IMR-90 (cell line): ENCODE measurements around the gene TAF1. TPM values are rescaled to one million over a fixed set of nuclear protein-coding genes. Genes with fewer than 3 reads are reported as not detected.
"Not testable (repeated sequence)": the region's sequence is repeated elsewhere in the genome, so short reads cannot be mapped to it uniquely, and the experiment has no call there.

Source experiments
- ATAC-seq: fragments of 200-7000 bp; cut with Tn5 transposase; 2 replicates; pipeline ENCODE4 v1.9.1; 2020; ENCODE audit warnings: low read depth, mild to moderate bottlenecking, moderate library complexity
- BruUV-seq: library from RNA; stranded (reverse); fragments of 400-500 nt; replicated peaks from 2 replicates; lab custom pipeline; 2021; lab: Mats Ljungman, UMichigan
- CTCF ChIA-PET: fragments of 300-600 bp; formaldehyde crosslinking; extraction: SDS; loops from one replicate; lab custom pipeline; 2021; ENCODE audit warnings: antibody characterized with exemption; lab: Yijun Ruan, JAX
- POLR2A ChIA-PET: fragments of 300-600 bp; sonication (Branson Sonifier 250); formaldehyde crosslinking; loops from one replicate; lab custom pipeline; 2022; ENCODE audit warnings: antibody characterized with exemption; ENCODE audit not compliant: unreplicated experiment; lab: Charles Lee
- DNase-seq: peaks from one replicate; pipeline ENCODE4 v3.0.0; 2013
- H2AFZ ChIP-seq: replicated peaks from 2 replicates; pipeline ENCODE3; 2013; ENCODE audit warnings: low read length, mild to moderate bottlenecking; ENCODE audit not compliant: poor library complexity
- H2AK5ac ChIP-seq: 2 replicates; pipeline ENCODE4 v1.6.1; 2013; ENCODE audit warnings: low read depth, low read length, inconsistent platforms
- H2AK9ac ChIP-seq: replicated peaks from 2 replicates; pipeline ENCODE3; 2013; ENCODE audit warnings: mild to moderate bottlenecking, low read depth, low read length, moderate library complexity; ENCODE audit not compliant: poor library complexity
- H2BK120ac ChIP-seq: 2 replicates; pipeline ENCODE4 v1.6.1; 2013; ENCODE audit warnings: low read depth, low read length, inconsistent platforms
- H2BK15ac ChIP-seq: 3 replicates; pipeline ENCODE4 v1.6.1; 2013; ENCODE audit warnings: low read depth, low read length, inconsistent platforms
- H2BK20ac ChIP-seq: 2 replicates; pipeline ENCODE4 v1.6.1; 2013; ENCODE audit warnings: low read depth, mild to moderate bottlenecking, inconsistent platforms, low read length, moderate library complexity
- H2BK5ac ChIP-seq: 2 replicates; pipeline ENCODE4 v1.6.1; 2013; ENCODE audit warnings: mild to moderate bottlenecking, low read depth, low read length, inconsistent platforms; ENCODE audit not compliant: poor library complexity, severe bottlenecking
- H3K14ac ChIP-seq: replicated peaks from 2 replicates; pipeline ENCODE4 v1.6.1; 2013; ENCODE audit warnings: low read depth, low read length, inconsistent platforms
- H3K18ac ChIP-seq: 2 replicates; pipeline ENCODE4 v1.6.1; 2013; ENCODE audit warnings: low read depth, low read length, control low read depth
- H3K23ac ChIP-seq: 2 replicates; pipeline ENCODE4 v1.6.1; 2013; ENCODE audit warnings: low read depth, low read length, inconsistent platforms
- H3K27ac ChIP-seq: 2 replicates; pipeline ENCODE4 v1.5.1; 2013; ENCODE audit warnings: mild to moderate bottlenecking, control low read depth, low read length; ENCODE audit not compliant: insufficient read depth
- H3K27me3 ChIP-seq: 2 replicates; pipeline ENCODE4 v1.6.1; 2013; ENCODE audit warnings: low read length; ENCODE audit not compliant: control insufficient read depth, insufficient read depth
- H3K36me3 ChIP-seq: 2 replicates; pipeline ENCODE4 v1.6.1; 2013; ENCODE audit warnings: low read length, mixed read lengths; ENCODE audit not compliant: control insufficient read depth, insufficient read depth
- H3K4ac ChIP-seq: 2 replicates; pipeline ENCODE4 v1.6.1; 2013; ENCODE audit warnings: low read depth, low read length, inconsistent platforms
- H3K4me1 ChIP-seq: 2 replicates; pipeline ENCODE4 v1.6.1; 2013; ENCODE audit warnings: low read length, mixed read lengths; ENCODE audit not compliant: control insufficient read depth, insufficient read depth
- H3K4me2 ChIP-seq: 2 replicates; pipeline ENCODE4 v1.6.1; 2013; ENCODE audit warnings: low read depth, mild to moderate bottlenecking, control low read depth, low read length, moderate library complexity
- H3K4me3 ChIP-seq: 2 replicates; pipeline ENCODE4 v1.5.1; 2013; ENCODE audit warnings: low read depth, mild to moderate bottlenecking, control low read depth, low read length, moderate library complexity; ENCODE audit not compliant: insufficient read depth
- H3K56ac ChIP-seq: 2 replicates; pipeline ENCODE4 v1.6.1; 2013; ENCODE audit warnings: low read length, inconsistent platforms; ENCODE audit not compliant: insufficient read depth; ENCODE audit errors: extremely low read depth
- H3K79me1 ChIP-seq, 2 experiments: 2 replicates each; pipeline ENCODE4 v1.6.1; 2013; ENCODE audit warnings: low read length in 2 of 2, inconsistent platforms in 1 of 2, low read depth in 1 of 2
- H3K9ac ChIP-seq: 2 replicates; pipeline ENCODE4 v1.6.1; 2013; ENCODE audit warnings: low read depth, low read length, control low read depth
- H3K9me1 ChIP-seq: 2 replicates; pipeline ENCODE4 v1.6.1; 2013; ENCODE audit warnings: low read length, inconsistent platforms; ENCODE audit not compliant: insufficient read depth
- H3K9me3 ChIP-seq: 2 replicates; pipeline ENCODE4 v1.6.1; 2013; ENCODE audit warnings: low read length; ENCODE audit not compliant: control insufficient read depth, insufficient read depth
- H4K20me1 ChIP-seq: 2 replicates; pipeline ENCODE4 v1.6.1; 2013; ENCODE audit warnings: low read length, inconsistent platforms; ENCODE audit not compliant: insufficient read depth
- H4K5ac ChIP-seq: 2 replicates; pipeline ENCODE4 v1.6.1; 2013; ENCODE audit warnings: mild to moderate bottlenecking, low read depth, low read length, control low read depth
- H4K8ac ChIP-seq, 2 experiments: 2 replicates each; pipeline ENCODE4 v1.6.1; 2013; ENCODE audit warnings: low read depth in 2 of 2, low read length in 2 of 2, control low read depth in 1 of 2, inconsistent platforms in 1 of 2
- H4K91ac ChIP-seq: 2 replicates; pipeline ENCODE4 v1.6.1; 2013; ENCODE audit warnings: low read depth, low read length, inconsistent platforms; ENCODE audit not compliant: insufficient read depth
- WGBS, 2 experiments: methylation state at CpG; one replicate each; pipeline versions ENCODE4 v1.1.5 to v1.1.7; 2013; ENCODE audit warnings: missing lambda C conversion rate in 2 of 2; ENCODE audit not compliant: insufficient read length in 1 of 2; ENCODE audit errors: extremely low coverage in 2 of 2; 5-methylcytosine and 5-hydroxymethylcytosine counted together
- dilution Hi-C: fragments of 300-500 bp; cut with HindIII; formaldehyde crosslinking; loops from one replicate; pipeline ENCODE4 v1.14.3; 2018; ENCODE audit warnings: low sequenced_read_pairs; ENCODE audit not compliant: unreplicated experiment
- in situ Hi-C: fragments of 300-500 bp; cut with MboI; formaldehyde crosslinking; loops from 3 replicates; pipeline ENCODE4 v1.14.3; 2019; ENCODE audit warnings: low sequenced_read_pairs, inconsistent platforms, mixed read lengths
- intact Hi-C: fragments of 100-400 bp; cut with micrococcal nuclease; formaldehyde crosslinking; loops from 2 replicates; pipeline ENCODE4 v1.10.0; 2022
- polyA plus RNA-seq, 3 experiments: library from polyadenylated mRNA; depleted of rRNA; stranded (reverse); fragments of >200 nt; gene quantifications; 2 replicates each; pipeline ENCODE4 v1.2.3, GENCODE V29; 2012; ENCODE audit warnings: low replicate concordance in 1 of 3
- total RNA-seq: library from RNA; depleted of rRNA; stranded (reverse); fragments of >200 nt; gene quantifications from 2 replicates; pipeline ENCODE4 v1.2.3, GENCODE V29; 2012

The TAF1 gene
- total and polyA plus RNA-seq, 2 of the 4 experiments (the other 2 are of a cell fraction), result 15.7 to 25.5 TPM

DNA sequence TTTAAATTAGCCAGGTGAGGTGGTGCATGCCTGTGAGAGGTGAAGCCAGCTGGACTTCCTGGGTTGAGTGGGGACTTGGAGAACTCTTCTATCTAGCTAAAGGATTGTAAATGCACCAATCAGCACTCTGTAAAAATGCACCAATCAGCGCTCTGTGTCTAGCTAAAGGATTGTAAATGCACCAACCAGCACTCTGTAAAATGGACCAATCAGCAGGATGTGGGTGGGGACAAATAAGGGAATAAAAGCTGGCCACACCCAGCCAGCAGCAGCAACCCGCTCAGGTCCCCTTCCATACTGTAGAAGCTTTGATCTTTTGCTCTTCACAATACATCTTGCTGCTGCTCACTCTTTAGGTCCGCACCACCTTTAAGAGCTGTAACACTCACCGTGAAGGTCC lies 147.6 kb downstream of the TAF1 start:
- WGBS, 2 experiments, result no CpG with 5 or more reads among the region's 4 CpGs
- H2BK20ac ChIP-seq, POLR2A ChIA-PET, H3K27me3 ChIP-seq, H4K20me1 ChIP-seq, H2BK15ac ChIP-seq, H2AK5ac ChIP-seq, H3K4me1 ChIP-seq, H3K18ac ChIP-seq, dilution Hi-C loops, in situ Hi-C loops, H3K14ac ChIP-seq, H3K56ac ChIP-seq, H4K5ac ChIP-seq, H2AFZ ChIP-seq, intact Hi-C loops, ATAC-seq, CTCF ChIA-PET, H3K4ac ChIP-seq, H2BK5ac ChIP-seq, BruUV-seq, H3K9ac ChIP-seq, H2BK120ac ChIP-seq, H3K36me3 ChIP-seq, H3K23ac ChIP-seq, H3K9me3 ChIP-seq, H3K79me1 ChIP-seq, H4K91ac ChIP-seq, H3K4me2 ChIP-seq, H3K4me3 ChIP-seq, H3K27ac ChIP-seq, DNase-seq, H3K9me1 ChIP-seq, H4K8ac ChIP-seq, H2AK9ac ChIP-seq: not testable (repeated sequence)
